ENCODE data around the gene DLGAP1.
A peak's percentile ranks its signal among the peaks of the same experiment; 100 is the strongest.

The DLGAP1 gene

DNA sequence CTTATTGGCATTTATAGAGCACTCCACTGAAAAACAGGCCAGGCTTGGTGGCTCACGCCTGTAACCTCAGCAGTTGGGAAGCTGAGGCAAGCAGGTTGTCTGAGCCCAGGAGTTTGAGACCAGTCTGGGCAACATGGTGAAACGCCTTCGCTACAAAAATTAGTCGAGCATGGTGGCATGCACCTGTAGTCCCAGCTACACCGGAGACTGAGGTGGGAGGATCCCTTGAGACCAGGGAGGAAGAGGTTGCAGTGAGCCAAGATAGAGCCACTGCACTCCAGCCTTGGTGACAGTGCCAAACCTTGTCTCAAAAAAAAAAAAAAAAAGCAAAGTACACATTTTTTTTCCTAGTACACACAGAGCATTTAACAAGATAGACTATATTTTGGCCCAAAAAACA, 909.0 kb downstream of the DLGAP1 start:
- TF ChIP-seq CTCF (IDR thresholded peaks at IDR 0.05; ENCODE audit: low read depth, low read length) (no peak), EZH2phosphoT487 (IDR thresholded peaks at IDR 0.05; ENCODE audit: low read depth) (no peak)
- H3K9me3 ChIP-seq (ENCODE audit: insufficient read depth, low read length), result no peaks in the 10 kb centered on the region
- H3K79me2 ChIP-seq (ENCODE audit: low read length), result no peaks in the 10 kb centered on the region
- H2AFZ ChIP-seq (ENCODE audit: low read depth, low read length), result 0 out of 2 replicates have a peak overlapping the region, but pooled peaks have one; percentile 3
- H3K4me2 ChIP-seq (ENCODE audit: low read length), result no peak overlapping the region; the same call in 1 of the 2 replicates
- H3K4me3 ChIP-seq (ENCODE audit: low read length), result no peak overlapping the region
- H3K4me1 ChIP-seq (ENCODE audit: low read length), result peaks cover 29% of the 10 kb centered on the region
- H3K27me3 ChIP-seq (ENCODE audit: low read depth, low read length), result no peaks in the 10 kb centered on the region
- H3K36me3 ChIP-seq (replicated peaks; ENCODE audit: low read depth, low read length), result no peaks in the 10 kb centered on the region
- no peaks in the 10 kb centered on the region for H4K20me1 ChIP-seq (ENCODE audit: insufficient read depth, low read length)
- H3K27ac ChIP-seq (ENCODE audit: low read length), result no peak overlapping the region
- H3K9ac ChIP-seq (ENCODE audit: low read length), result no peak overlapping the region

- no peak overlapping the region for H3K9ac ChIP-seq (ENCODE audit: low read length)
- no peaks in the 10 kb centered on the region for H3K9me3 ChIP-seq (ENCODE audit: insufficient read depth, low read length)
- H3K4me1 ChIP-seq (ENCODE audit: low read length), result peaks cover 44% of the 10 kb centered on the region
- H4K20me1 ChIP-seq (ENCODE audit: insufficient read depth, low read length), result no peaks in the 10 kb centered on the region
- no peaks in the 10 kb centered on the region for H3K79me2 ChIP-seq (ENCODE audit: low read length)
- no peaks in the 10 kb centered on the region for H3K27me3 ChIP-seq (ENCODE audit: low read depth, low read length)
- H3K4me2 ChIP-seq (ENCODE audit: low read length), result no peak overlapping the region
- H3K36me3 ChIP-seq (replicated peaks; ENCODE audit: low read depth, low read length), result no peaks in the 10 kb centered on the region
- H3K27ac ChIP-seq (ENCODE audit: low read length), result no peak overlapping the region
- H2AFZ ChIP-seq (ENCODE audit: low read depth, low read length), result no peak overlapping the region
- TF ChIP-seq EZH2phosphoT487 (IDR thresholded peaks at IDR 0.05; ENCODE audit: low read depth), result no peak
- TF ChIP-seq CTCF (IDR thresholded peaks at IDR 0.05; ENCODE audit: low read depth, low read length), result no peak
- H3K4me3 ChIP-seq (ENCODE audit: low read length), result no peak overlapping the region
These were observed 910.6 kb downstream of the DLGAP1 start for GRCh38 chr18:3544537-3544936.

DNA sequence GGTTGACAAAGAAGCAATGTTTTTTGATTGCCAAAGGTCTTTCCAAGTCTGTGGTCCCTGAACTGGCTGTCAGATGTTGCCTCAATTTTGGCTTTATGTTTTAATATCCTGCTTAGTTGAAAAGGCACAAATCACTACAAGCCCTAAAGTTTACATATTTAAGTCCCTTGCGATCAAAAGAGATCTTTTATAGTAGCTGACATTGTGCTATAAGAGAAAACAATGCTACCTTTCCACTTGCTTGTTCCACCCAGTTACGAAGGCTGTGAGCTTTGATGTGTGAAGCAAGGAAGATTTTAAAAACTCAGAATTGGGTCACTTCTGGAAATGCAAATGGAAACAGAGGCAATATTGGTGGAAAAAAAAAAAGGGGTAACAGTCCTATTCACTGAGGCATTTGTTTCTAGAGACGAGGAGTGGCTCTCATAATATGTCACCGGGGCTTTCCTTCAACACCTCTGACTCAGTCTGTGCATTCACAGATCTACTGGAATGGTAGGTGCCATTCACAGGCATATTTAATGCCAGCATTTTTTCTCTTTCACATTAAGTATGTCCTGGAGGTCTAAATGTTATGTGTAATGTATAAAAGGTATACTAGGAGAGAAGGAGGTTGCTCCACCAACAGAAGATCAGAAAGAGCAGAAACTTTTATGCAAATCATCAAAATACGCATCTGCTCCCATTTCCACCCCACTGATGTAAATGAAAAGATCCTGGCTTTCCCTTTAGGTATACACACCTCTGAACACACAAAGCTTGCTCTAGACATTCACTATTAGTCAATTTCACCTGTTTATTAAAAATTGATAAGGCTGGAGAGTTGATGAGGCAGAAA, 913.3 kb downstream of the DLGAP1 start:
- Histone ChIP-seq H3K4me1 (ENCODE audit: low read length) (peaks cover 56% of the 10 kb centered on the region), H2AFZ (ENCODE audit: low read depth, low read length) (no peak overlapping the region), H3K9me3 (ENCODE audit: insufficient read depth, low read length) (no peaks in the 10 kb centered on the region), H3K79me2 (ENCODE audit: low read length) (no peaks in the 10 kb centered on the region), H3K27me3 (ENCODE audit: low read depth, low read length) (no peaks in the 10 kb centered on the region), H3K36me3 (replicated peaks; ENCODE audit: low read depth, low read length) (no peaks in the 10 kb centered on the region), H3K9ac (ENCODE audit: low read length) (peak overlapping the region; percentile 66), H3K4me2 (ENCODE audit: low read length) (peak overlapping the region; percentile 92), H4K20me1 (ENCODE audit: insufficient read depth, low read length) (no peaks in the 10 kb centered on the region), H3K4me3 (ENCODE audit: low read length) (peak overlapping the region; percentile 68), H3K27ac (ENCODE audit: low read length) (peak overlapping the region; percentile 89)
- TF ChIP-seq CTCF (IDR thresholded peaks at IDR 0.05; ENCODE audit: low read depth, low read length) (no peak), EZH2phosphoT487 (IDR thresholded peaks at IDR 0.05; ENCODE audit: low read depth) (no peak)

- Histone ChIP-seq H3K36me3 (replicated peaks; ENCODE audit: low read depth, low read length) (no peaks in the 10 kb centered on the region), H3K79me2 (ENCODE audit: low read length) (no peaks in the 10 kb centered on the region), H3K27ac (ENCODE audit: low read length) (peak overlapping the region; percentile 89), H4K20me1 (ENCODE audit: insufficient read depth, low read length) (no peaks in the 10 kb centered on the region), H3K4me2 (ENCODE audit: low read length) (peak overlapping the region; percentile 92), H3K4me1 (ENCODE audit: low read length) (peaks cover 52% of the 10 kb centered on the region), H3K9ac (ENCODE audit: low read length) (peak overlapping the region; percentile 66), H3K4me3 (ENCODE audit: low read length) (peak overlapping the region; percentile 68), H3K27me3 (ENCODE audit: low read depth, low read length) (no peaks in the 10 kb centered on the region), H3K9me3 (ENCODE audit: insufficient read depth, low read length) (no peaks in the 10 kb centered on the region), H2AFZ (ENCODE audit: low read depth, low read length) (no peak overlapping the region)
- TF ChIP-seq EZH2phosphoT487 (IDR thresholded peaks at IDR 0.05; ENCODE audit: low read depth) (no peak), CTCF (IDR thresholded peaks at IDR 0.05; ENCODE audit: low read depth, low read length) (no peak)
These were observed 914.1 kb downstream of the DLGAP1 start for GRCh38 chr18:3540805-3541548.
